GM12878 (cell line): Measurements from ENCODE around the gene GOLGA6A. TPM values are rescaled to one million over a fixed set of nuclear protein-coding genes. Genes with fewer than 3 reads are reported as not detected.
"Not testable (repeated sequence)": the region's sequence is repeated elsewhere in the genome, so short reads cannot be mapped to it uniquely, and the experiment has no call there.

ENCODE experiments used
- ATAC-seq: fragments of 200-7000 bp; cut with Tn5 transposase; 3 replicates; pipeline ENCODE4 v1.9.1; 2020; ENCODE audit warnings: mild to moderate bottlenecking, moderate library complexity
- BruUV-seq: library from RNA; stranded (reverse); fragments of 400-500 nt; replicated peaks from 2 replicates; lab custom pipeline; 2021; lab: Mats Ljungman, UMichigan
- CTCF ChIA-PET: fragments of 300-600 bp; sonication (Branson Sonifier 250); formaldehyde crosslinking; extraction: SDS; loops from one replicate; lab custom pipeline; 2021; ENCODE audit warnings: inconsistent platforms; lab: Yijun Ruan, JAX
- POLR2A ChIA-PET: fragments of 350-600 bp; formaldehyde crosslinking; extraction: SDS; loops from one replicate; lab custom pipeline; 2021; ENCODE audit warnings: inconsistent platforms; lab: Charles Lee
- RAD21 ChIA-PET: fragments of 300-600 bp; sonication (Branson Sonifier 250); formaldehyde crosslinking; loops from one replicate; lab custom pipeline; 2023; ENCODE audit warnings: antibody characterized with exemption; ENCODE audit not compliant: unreplicated experiment; lab: Charles Lee
- SMC1A ChIA-PET: fragments of 300-600 bp; sonication (Branson Sonifier 250); formaldehyde crosslinking; loops from one replicate; lab custom pipeline; 2023; ENCODE audit not compliant: unreplicated experiment, uncharacterized antibody; lab: Charles Lee
- DNase-seq: peaks from one replicate; pipeline ENCODE4 v3.0.0-alpha.2; 2011; ENCODE audit warnings: low read depth, low spot score
- FAIRE-seq: peaks from 3 replicates; lab custom pipeline; 2011; peaks lifted over from hg19 to GRCh38; lab: Jason Lieb, UNC
- H2AFZ ChIP-seq: 2 replicates; pipeline ENCODE4 v1.6.0; 2011; ENCODE audit warnings: low read depth, low read length, control low read depth; ENCODE audit not compliant: control insufficient read depth
- H3K27ac ChIP-seq: 2 replicates; pipeline ENCODE4 v1.5.1; 2011; ENCODE audit warnings: control low read depth; ENCODE audit not compliant: control insufficient read depth, insufficient read depth
- H3K27me3 ChIP-seq, 2 experiments: replicated peaks in 1 of 2; 2 replicates each; pipeline versions ENCODE4 v1.6.0 to v1.6.1; 2011; ENCODE audit warnings: low read length in 1 of 2; ENCODE audit not compliant: control insufficient read depth in 2 of 2, insufficient read depth in 2 of 2
- H3K36me3 ChIP-seq, 2 experiments: 2 replicates each; pipeline ENCODE4 v1.5.1; 2011; ENCODE audit warnings: low read length in 1 of 2; ENCODE audit not compliant: control insufficient read depth in 2 of 2, insufficient read depth in 2 of 2
- H3K4me1 ChIP-seq: 2 replicates; pipeline ENCODE4 v1.6.1; 2011; ENCODE audit warnings: mild to moderate bottlenecking, low read length, moderate library complexity, mixed read lengths; ENCODE audit not compliant: control insufficient read depth, insufficient read depth
- H3K4me2 ChIP-seq: 2 replicates; pipeline ENCODE4 v1.6.0; 2011; ENCODE audit warnings: control low read depth; ENCODE audit not compliant: control insufficient read depth, insufficient read depth
- H3K4me3 ChIP-seq: fragments of 200-600 bp; sonication (generic); 2 replicates; pipeline ENCODE4 v1.5.1; 2016
- H3K79me2 ChIP-seq: 2 replicates; pipeline ENCODE4 v1.6.0; 2011; ENCODE audit warnings: low read length; ENCODE audit not compliant: control insufficient read depth, insufficient read depth
- H3K9ac ChIP-seq: 2 replicates; pipeline ENCODE4 v1.8.0; 2011; ENCODE audit warnings: low read length, control low read depth, mixed read lengths; ENCODE audit not compliant: control insufficient read depth, insufficient read depth
- H3K9me3 ChIP-seq: replicated peaks from 3 replicates; pipeline ENCODE4 v1.5.1; 2011; ENCODE audit warnings: mild to moderate bottlenecking, low read length; ENCODE audit not compliant: control insufficient read depth, insufficient read depth
- H4K20me1 ChIP-seq: 2 replicates; pipeline ENCODE4 v1.6.0; 2011; ENCODE audit not compliant: control insufficient read depth, insufficient read depth
- WGBS: methylation state at CpG from one replicate; pipeline ENCODE4 v1.1.6; 2016; ENCODE audit warnings: low lambda C conversion rate; ENCODE audit not compliant: insufficient replicate concordance, insufficient coverage; ENCODE audit errors: missing lambda C conversion rate; 5-methylcytosine and 5-hydroxymethylcytosine counted together
- in situ Hi-C: fragments of 300-500 bp; cut with MboI; formaldehyde crosslinking; loops from 9 replicates; pipeline ENCODE4 v1.14.3; 2018; ENCODE audit warnings: mixed read lengths
- intact Hi-C: fragments of 100-400 bp; cut with micrococcal nuclease; formaldehyde crosslinking; loops from one replicate; pipeline ENCODE4 v1.14.2; 2022; ENCODE audit not compliant: unreplicated experiment
- polyA plus RNA-seq, 11 experiments: library from polyadenylated mRNA; depleted of rRNA in 4 of 11; unstranded in 6 of 11; stranded (reverse) in 5 of 11; fragments of >200 nt; fragmentation: Nextera tagmentation in 4 of 11; fragmentation: Illumina TruSeq in 1 of 11; extraction: Ambion mirVana in 4 of 11; extraction: Trizol in 1 of 11; gene quantifications; 1 replicate in 1 of 11; 2 replicates in 10 of 11; pipeline versions ENCODE4 v1.2.1 to v1.2.3, GENCODE V29; 2011 to 2016; ENCODE audit warnings: inconsistent platforms in 2 of 11, missing spikeins in 2 of 11, low read depth in 1 of 11
- total RNA-seq, 4 experiments: library from RNA; depleted of rRNA in 3 of 4; stranded (reverse); fragments of >200 nt in 3 of 4; fragmentation: Illumina TruSeq in 1 of 4; extraction: Trizol in 1 of 4; gene quantifications; 2 replicates each; pipeline versions ENCODE4 v1.2.1 to v1.2.3, GENCODE V29; 2013 to 2021

GOLGA6A gene
- total and polyA plus RNA-seq, 10 of the 15 experiments (the other 5 are each of a cell fraction or from before 2014, with no cell fraction given) = not detected

DNA sequence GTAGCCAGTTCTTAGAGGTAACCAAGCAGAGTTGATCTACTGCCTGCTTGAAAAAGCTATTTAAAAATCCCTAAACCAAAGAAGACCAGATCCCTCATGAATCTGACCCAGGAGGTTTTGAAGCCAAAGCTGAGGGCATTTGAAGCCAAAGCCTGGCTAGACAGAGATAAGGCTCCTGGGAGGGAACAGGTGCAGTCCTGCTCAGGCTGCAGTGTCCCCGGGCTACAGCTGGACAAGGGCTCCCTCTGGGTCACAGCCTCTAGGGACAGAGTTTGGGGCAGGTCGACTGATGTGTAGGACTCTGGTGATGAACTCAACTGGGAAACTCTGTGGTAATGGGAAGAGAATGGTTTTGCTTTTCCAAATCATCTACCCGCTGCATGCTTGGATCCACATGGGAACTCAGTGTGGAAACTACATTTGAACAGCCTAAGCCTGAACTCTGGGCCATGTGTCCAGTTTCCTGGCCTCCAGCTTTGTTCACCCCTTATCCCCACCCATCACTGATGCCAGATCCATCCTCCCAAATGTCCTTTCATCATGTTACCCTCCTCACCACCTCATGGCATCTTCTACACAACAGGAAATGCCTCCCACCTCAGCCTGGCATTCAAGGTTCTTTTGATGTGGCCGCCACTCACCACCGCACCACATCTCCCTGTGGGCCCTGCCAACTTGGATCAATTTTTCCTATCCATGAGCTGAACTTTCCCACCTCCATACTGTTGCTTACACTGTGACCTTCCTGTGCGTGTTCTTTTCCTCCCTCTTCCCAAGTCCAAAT, 23.1 kb downstream of the GOLGA6A start:
- in situ Hi-C loops, intact Hi-C loops, H3K27me3 ChIP-seq, H2AFZ ChIP-seq, H3K36me3 ChIP-seq, H3K4me1 ChIP-seq, SMC1A ChIA-PET, H3K9me3 ChIP-seq, H4K20me1 ChIP-seq, ATAC-seq, CTCF ChIA-PET, H3K79me2 ChIP-seq, H3K9ac ChIP-seq, H3K4me3 ChIP-seq, DNase-seq, POLR2A ChIA-PET, H3K4me2 ChIP-seq, FAIRE-seq, BruUV-seq, H3K27ac ChIP-seq, RAD21 ChIA-PET: not testable (repeated sequence)
- 21% methylated on average over 6 of the region's 6 CpGs for WGBS

- CTCF ChIA-PET = interaction anchor here (0.5 to 1.2 kb wide), 8 partner anchors 9 to 846 kb away, joined by 3 to 4 read pairs (median 3); no protein-coding TSS in a partner anchor
- H3K27me3 ChIP-seq, H3K79me2 ChIP-seq, POLR2A ChIA-PET, in situ Hi-C loops, intact Hi-C loops, H4K20me1 ChIP-seq, H3K4me3 ChIP-seq, H3K4me1 ChIP-seq, SMC1A ChIA-PET, RAD21 ChIA-PET, H2AFZ ChIP-seq, DNase-seq, H3K9me3 ChIP-seq, H3K36me3 ChIP-seq, BruUV-seq, H3K9ac ChIP-seq, H3K27ac ChIP-seq, H3K4me2 ChIP-seq, FAIRE-seq, ATAC-seq: not testable (repeated sequence)
- WGBS = 61% methylated on average over 5 of the region's 5 CpGs
Measured at GRCh38 chr15:74056330-74056729, 26.0 kb downstream of the GOLGA6A start.
